HepG2 (cell line): Measurements from ENCODE around the gene DDX1. TPM values are rescaled to one million over a fixed set of nuclear protein-coding genes. Genes with fewer than 3 reads are reported as not detected.
A peak's percentile ranks its signal among the peaks of the same experiment; 100 is the strongest.

Source experiments
- ATAC-seq: fragments of 200-7000 bp; cut with Tn5 transposase; 3 replicates; pipeline ENCODE4 v1.9.1; 2020; ENCODE audit warnings: mild to moderate bottlenecking, moderate library complexity
- BruUV-seq: library from RNA; stranded (reverse); fragments of 400-500 nt; replicated peaks from 2 replicates; lab custom pipeline; 2021; lab: Mats Ljungman, UMichigan
- CTCF ChIA-PET: fragments of 300-600 bp; formaldehyde crosslinking; extraction: SDS; loops from one replicate; lab custom pipeline; 2021; ENCODE audit warnings: low total read pairs, inconsistent platforms, low intra/inter-chr PET ratio; lab: Yijun Ruan, JAX
- POLR2A ChIA-PET: fragments of 350-600 bp; sonication (Branson Sonifier 250); formaldehyde crosslinking; loops from one replicate; lab custom pipeline; 2020; ENCODE audit warnings: antibody characterized with exemption, inconsistent platforms; lab: Yijun Ruan, JAX
- DNase-seq: peaks from one replicate; pipeline ENCODE4 v3.0.0-alpha.2; 2015; ENCODE audit warnings: low spot score
- FAIRE-seq: peaks from 3 replicates; lab custom pipeline; 2011; peaks lifted over from hg19 to GRCh38; lab: Jason Lieb, UNC
- H2AFZ ChIP-seq: one replicate; pipeline ENCODE4 v1.6.1; 2011; ENCODE audit warnings: low read length, inconsistent platforms
- H3K27ac ChIP-seq: fragments of 300-600 bp; 3 replicates; pipeline ENCODE4 v1.8.0; 2011; ENCODE audit warnings: mixed run types, mild to moderate bottlenecking, mixed read lengths, low read length, inconsistent platforms; ENCODE audit not compliant: insufficient read depth; ENCODE audit errors: extremely low read length
- H3K27me3 ChIP-seq, 2 experiments: fragments of 200-600 bp in 1 of 2; 2 replicates in 1 of 2; 3 replicates in 1 of 2; pipeline versions ENCODE4 v1.6.0 to v1.8.0; 2011; ENCODE audit warnings: low read length in 2 of 2, mild to moderate bottlenecking in 2 of 2, moderate library complexity in 2 of 2, inconsistent platforms in 1 of 2; ENCODE audit not compliant: insufficient read depth in 2 of 2, control insufficient read depth in 1 of 2
- H3K36me3 ChIP-seq, 2 experiments: fragments of 200-600 bp in 1 of 2; replicated peaks in 1 of 2; 2 replicates in 1 of 2; 3 replicates in 1 of 2; pipeline versions ENCODE4 v1.5.1 to v1.8.0; 2011; ENCODE audit warnings: low read length in 2 of 2, inconsistent platforms in 1 of 2; ENCODE audit not compliant: insufficient read depth in 2 of 2, control insufficient read depth in 1 of 2
- H3K4me1 ChIP-seq: 2 replicates; pipeline ENCODE4 v1.5.1; 2012; ENCODE audit warnings: low read length, inconsistent platforms; ENCODE audit not compliant: insufficient read depth
- H3K4me2 ChIP-seq: 2 replicates; pipeline ENCODE4 v1.6.0; 2011; ENCODE audit warnings: low read depth, low read length, inconsistent platforms
- H3K4me3 ChIP-seq, 3 experiments: fragments of 200-600 bp in 1 of 3; sonication (generic), shearing (Covaris generic) in 1 of 3; replicated peaks in 1 of 3; 2 replicates each; pipeline ENCODE4 v1.5.1; 2011 to 2016; ENCODE audit warnings: low read length in 3 of 3, inconsistent platforms in 2 of 3, low read depth in 2 of 3, mild to moderate bottlenecking in 2 of 3, control low read depth in 1 of 3, mixed read lengths in 1 of 3; ENCODE audit not compliant: insufficient read depth in 1 of 3
- H3K79me2 ChIP-seq: one replicate; pipeline ENCODE4 v1.6.1; 2011; ENCODE audit warnings: low read length, inconsistent platforms; ENCODE audit not compliant: insufficient read depth
- H3K9ac ChIP-seq: 2 replicates; pipeline ENCODE4 v1.6.0; 2011; ENCODE audit warnings: mild to moderate bottlenecking, low read depth, low read length, inconsistent platforms; ENCODE audit not compliant: insufficient read depth
- H3K9me3 ChIP-seq: 2 replicates; pipeline ENCODE4 v1.5.1; 2012; ENCODE audit warnings: mild to moderate bottlenecking, low read length
- H4K20me1 ChIP-seq: 2 replicates; pipeline ENCODE4 v1.6.0; 2011; ENCODE audit warnings: inconsistent platforms, mild to moderate bottlenecking, low read length, moderate library complexity; ENCODE audit not compliant: insufficient read depth
- CHD2 ChIP-seq: IDR thresholded peaks from 2 replicates; pipeline ENCODE4 v1.6.1; 2011; ENCODE audit warnings: low read depth, low read length, improper control_type of control experiment
- ZNF607 ChIP-seq: sonication (generic); formaldehyde crosslinking; IDR thresholded peaks from 2 replicates; pipeline ENCODE4 v1.5.1; 2020; ENCODE audit warnings: missing genetic modification reagents, mild to moderate bottlenecking, borderline replicate concordance
- WGBS: methylation state at CpG from one replicate; pipeline ENCODE4 v1.1.6; 2017; ENCODE audit warnings: low lambda C conversion rate; 5-methylcytosine and 5-hydroxymethylcytosine counted together
- in situ Hi-C: cut with HindIII; loops from 2 replicates; pipeline ENCODE4 v1.10.0; 2017; ENCODE audit warnings: low pct_unique_long_range_greater_than_20kb; ENCODE audit not compliant: extremely low pct_ligation_motif_present
- intact Hi-C: fragments of 100-400 bp; cut with micrococcal nuclease; formaldehyde crosslinking; loops from one replicate; pipeline ENCODE4 v1.10.0; 2022; ENCODE audit not compliant: unreplicated experiment
- polyA plus RNA-seq, 8 experiments: library from polyadenylated mRNA; depleted of rRNA in 3 of 8; stranded (reverse) in 7 of 8; unstranded in 1 of 8; fragments of >200 nt; fragmentation: Illumina TruSeq in 4 of 8; extraction: Trizol in 4 of 8; gene quantifications; 2 replicates each; pipeline versions ENCODE4 v1.2.1 to v1.2.3, GENCODE V29; 2011 to 2016; ENCODE audit warnings: low read depth in 4 of 8, missing spikeins in 1 of 8, mixed read lengths in 1 of 8; ENCODE audit not compliant: insufficient read depth in 1 of 8
- total RNA-seq, 5 experiments: library from RNA; depleted of rRNA; stranded (reverse); fragments of >200 nt; fragmentation: Illumina TruSeq; extraction: Trizol; gene quantifications; 2 replicates each; pipeline ENCODE4 v1.2.3, GENCODE V29; 2016; ENCODE audit warnings: low read depth in 1 of 5
- TF ChIP-seq, protein P1 (sequence below): fragments of 450-650 bp; IDR thresholded peaks from 2 replicates; pipeline ENCODE4 v1.6.1; 2017; ENCODE audit warnings: mild to moderate bottlenecking
- TF ChIP-seq, protein P2 (sequence below): sonication (generic); formaldehyde crosslinking; conservative IDR thresholded peaks from 2 replicates; pipeline ENCODE4 v1.4.0; 2020; ENCODE audit warnings: mild to moderate bottlenecking, missing genetic modification reagents, moderate library complexity

DDX1 gene
- total and polyA plus RNA-seq, 2 of the 13 experiments (the other 11 are each of a cell fraction or from before 2014, with no cell fraction given) = 81.6 to 130 TPM

- CTCF ChIA-PET = no interaction called here
- Histone ChIP-seq H3K27ac (no peak overlapping the region), H3K79me2 (no peaks in the 10 kb centered on the region), H3K9me3 (no peaks in the 10 kb centered on the region), H3K36me3 (no peaks in the 10 kb centered on the region), H3K4me1 (peaks cover 26% of the 10 kb centered on the region), H3K9ac (no peak overlapping the region), H3K4me3 (no peak overlapping the region), H3K4me2 (peak overlapping the region; percentile 31), H4K20me1 (no peaks in the 10 kb centered on the region)
- in situ Hi-C loops (no loop called here), intact Hi-C loops (no loop called here)
- POLR2A ChIA-PET = interaction anchor here (1.0 kb wide), 1 partner anchor 9 kb away, joined by 3 read pairs; no protein-coding TSS in a partner anchor
- ATAC-seq (peak; percentile 28; the same call in 2 of the 3 replicates), FAIRE-seq (no peak)
- WGBS = 2% methylated on average over 9 of the region's 9 CpGs
- TF ChIP-seq, protein P1, sequence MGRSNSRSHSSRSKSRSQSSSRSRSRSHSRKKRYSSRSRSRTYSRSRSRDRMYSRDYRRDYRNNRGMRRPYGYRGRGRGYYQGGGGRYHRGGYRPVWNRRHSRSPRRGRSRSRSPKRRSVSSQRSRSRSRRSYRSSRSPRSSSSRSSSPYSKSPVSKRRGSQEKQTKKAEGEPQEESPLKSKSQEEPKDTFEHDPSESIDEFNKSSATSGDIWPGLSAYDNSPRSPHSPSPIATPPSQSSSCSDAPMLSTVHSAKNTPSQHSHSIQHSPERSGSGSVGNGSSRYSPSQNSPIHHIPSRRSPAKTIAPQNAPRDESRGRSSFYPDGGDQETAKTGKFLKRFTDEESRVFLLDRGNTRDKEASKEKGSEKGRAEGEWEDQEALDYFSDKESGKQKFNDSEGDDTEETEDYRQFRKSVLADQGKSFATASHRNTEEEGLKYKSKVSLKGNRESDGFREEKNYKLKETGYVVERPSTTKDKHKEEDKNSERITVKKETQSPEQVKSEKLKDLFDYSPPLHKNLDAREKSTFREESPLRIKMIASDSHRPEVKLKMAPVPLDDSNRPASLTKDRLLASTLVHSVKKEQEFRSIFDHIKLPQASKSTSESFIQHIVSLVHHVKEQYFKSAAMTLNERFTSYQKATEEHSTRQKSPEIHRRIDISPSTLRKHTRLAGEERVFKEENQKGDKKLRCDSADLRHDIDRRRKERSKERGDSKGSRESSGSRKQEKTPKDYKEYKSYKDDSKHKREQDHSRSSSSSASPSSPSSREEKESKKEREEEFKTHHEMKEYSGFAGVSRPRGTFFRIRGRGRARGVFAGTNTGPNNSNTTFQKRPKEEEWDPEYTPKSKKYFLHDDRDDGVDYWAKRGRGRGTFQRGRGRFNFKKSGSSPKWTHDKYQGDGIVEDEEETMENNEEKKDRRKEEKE = no peak
- peak; percentile 76 for TF ChIP-seq CHD2
- TF ChIP-seq, all 625 proteins: peak for 1
- Histone ChIP-seq H2AFZ (no peak overlapping the region), H3K27me3 (peaks cover 0 to 9% of the 10 kb centered on the region in 2 experiments; a peak in 2 of 5 replicates)
- DNase-seq = no peak
- no TSS peak for BruUV-seq
Measured at GRCh38 chr2:15677141-15677843, 85.6 kb downstream of the DDX1 start.

DNA sequence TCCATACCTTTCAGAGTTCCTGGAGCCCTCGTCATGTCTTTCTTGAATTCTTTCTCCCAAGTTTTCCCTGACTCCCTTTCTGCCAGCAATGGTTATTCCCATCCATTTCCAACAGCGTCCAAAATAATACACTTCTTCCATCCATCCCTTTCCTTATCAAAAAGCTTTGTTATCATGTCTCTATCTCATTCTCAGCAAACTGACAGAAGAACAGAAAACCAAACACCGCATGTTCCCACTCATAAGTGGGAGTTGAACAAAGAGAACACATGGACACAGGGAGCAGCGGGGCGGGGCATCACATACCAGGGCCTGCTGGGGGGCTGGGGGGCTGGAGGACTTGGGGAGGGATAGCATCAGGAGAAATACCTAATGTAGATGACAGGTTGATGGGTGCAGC is 86.7 kb downstream of the DDX1 start:
- FAIRE-seq = no peak
- no peak overlapping the region for H3K27ac ChIP-seq
- H4K20me1 ChIP-seq = no peaks in the 10 kb centered on the region
- CTCF ChIA-PET = no interaction called here
- H3K4me1 ChIP-seq = peaks cover 24% of the 10 kb centered on the region
- no peak for DNase-seq
- intact Hi-C loops (no loop called here), in situ Hi-C loops (no loop called here)
- no peaks in the 10 kb centered on the region; a peak in 2 of 5 replicates for H3K27me3 ChIP-seq
- H3K79me2 ChIP-seq = no peaks in the 10 kb centered on the region
- no peak overlapping the region for H2AFZ ChIP-seq
- ATAC-seq = no peak
- no peaks in the 10 kb centered on the region for H3K9me3 ChIP-seq
- no TSS peak for BruUV-seq
- no peaks in the 10 kb centered on the region for H3K36me3 ChIP-seq
- no peak overlapping the region for H3K4me3 ChIP-seq
- no peak overlapping the region for H3K9ac ChIP-seq
- POLR2A ChIA-PET = no interaction called here
- no peak overlapping the region for H3K4me2 ChIP-seq
- 55% methylated on average over 5 of the region's 5 CpGs for WGBS
- TF ChIP-seq, protein P2, sequence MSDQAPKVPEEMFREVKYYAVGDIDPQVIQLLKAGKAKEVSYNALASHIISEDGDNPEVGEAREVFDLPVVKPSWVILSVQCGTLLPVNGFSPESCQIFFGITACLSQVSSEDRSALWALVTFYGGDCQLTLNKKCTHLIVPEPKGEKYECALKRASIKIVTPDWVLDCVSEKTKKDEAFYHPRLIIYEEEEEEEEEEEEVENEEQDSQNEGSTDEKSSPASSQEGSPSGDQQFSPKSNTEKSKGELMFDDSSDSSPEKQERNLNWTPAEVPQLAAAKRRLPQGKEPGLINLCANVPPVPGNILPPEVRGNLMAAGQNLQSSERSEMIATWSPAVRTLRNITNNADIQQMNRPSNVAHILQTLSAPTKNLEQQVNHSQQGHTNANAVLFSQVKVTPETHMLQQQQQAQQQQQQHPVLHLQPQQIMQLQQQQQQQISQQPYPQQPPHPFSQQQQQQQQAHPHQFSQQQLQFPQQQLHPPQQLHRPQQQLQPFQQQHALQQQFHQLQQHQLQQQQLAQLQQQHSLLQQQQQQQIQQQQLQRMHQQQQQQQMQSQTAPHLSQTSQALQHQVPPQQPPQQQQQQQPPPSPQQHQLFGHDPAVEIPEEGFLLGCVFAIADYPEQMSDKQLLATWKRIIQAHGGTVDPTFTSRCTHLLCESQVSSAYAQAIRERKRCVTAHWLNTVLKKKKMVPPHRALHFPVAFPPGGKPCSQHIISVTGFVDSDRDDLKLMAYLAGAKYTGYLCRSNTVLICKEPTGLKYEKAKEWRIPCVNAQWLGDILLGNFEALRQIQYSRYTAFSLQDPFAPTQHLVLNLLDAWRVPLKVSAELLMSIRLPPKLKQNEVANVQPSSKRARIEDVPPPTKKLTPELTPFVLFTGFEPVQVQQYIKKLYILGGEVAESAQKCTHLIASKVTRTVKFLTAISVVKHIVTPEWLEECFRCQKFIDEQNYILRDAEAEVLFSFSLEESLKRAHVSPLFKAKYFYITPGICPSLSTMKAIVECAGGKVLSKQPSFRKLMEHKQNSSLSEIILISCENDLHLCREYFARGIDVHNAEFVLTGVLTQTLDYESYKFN (CRISPR knock-in tag) = no peak
- TF ChIP-seq ZNF607 (CRISPR knock-in tag) = no peak
